SJSA1 (cell line): ENCODE data around the gene SALL2. TPM values are rescaled to one million over a fixed set of nuclear protein-coding genes. Genes with fewer than 3 reads are reported as not detected.

ENCODE experiments used
- DNase-seq, 2 experiments: peaks; one replicate each; pipeline ENCODE4 v3.0.0-alpha.2; 2015 to 2020; ENCODE audit warnings: low spot score in 2 of 2, low read depth in 1 of 2
- H3K27ac ChIP-seq: fragments of 250-450 bp; sonication (Bioruptor Pico); 2 replicates; pipeline ENCODE4 v1.5.1; 2020; ENCODE audit warnings: mild to moderate bottlenecking, moderate library complexity
- H3K27me3 ChIP-seq: fragments of 250-450 bp; sonication (Bioruptor Pico); replicated peaks from 2 replicates; pipeline ENCODE4 v1.5.1; 2020; ENCODE audit warnings: mild to moderate bottlenecking, moderate library complexity
- H3K36me3 ChIP-seq: fragments of 250-450 bp; sonication (Bioruptor Pico); 2 replicates; pipeline ENCODE4 v1.5.1; 2020; ENCODE audit warnings: mild to moderate bottlenecking
- H3K4me1 ChIP-seq: fragments of 250-450 bp; sonication (Bioruptor Pico); replicated peaks from 2 replicates; pipeline ENCODE4 v1.6.1; 2021; ENCODE audit warnings: mild to moderate bottlenecking
- H3K4me3 ChIP-seq: fragments of 250-450 bp; sonication (Bioruptor Pico); 2 replicates; pipeline ENCODE4 v1.5.1; 2020; ENCODE audit warnings: mild to moderate bottlenecking
- H3K9me3 ChIP-seq: fragments of 250-450 bp; sonication (Bioruptor Pico); replicated peaks from 2 replicates; pipeline ENCODE4 v1.5.1; 2020; ENCODE audit warnings: mild to moderate bottlenecking
- total RNA-seq: library from RNA; depleted of rRNA; stranded (reverse); fragments of >200 nt; shearing (Covaris generic); gene quantifications from 2 replicates; pipeline ENCODE4 v1.2.3, GENCODE V29; 2014; rRNA removed

SALL2 gene
- total RNA-seq, 1 experiment from 2014 or later = 0.21 TPM

DNA sequence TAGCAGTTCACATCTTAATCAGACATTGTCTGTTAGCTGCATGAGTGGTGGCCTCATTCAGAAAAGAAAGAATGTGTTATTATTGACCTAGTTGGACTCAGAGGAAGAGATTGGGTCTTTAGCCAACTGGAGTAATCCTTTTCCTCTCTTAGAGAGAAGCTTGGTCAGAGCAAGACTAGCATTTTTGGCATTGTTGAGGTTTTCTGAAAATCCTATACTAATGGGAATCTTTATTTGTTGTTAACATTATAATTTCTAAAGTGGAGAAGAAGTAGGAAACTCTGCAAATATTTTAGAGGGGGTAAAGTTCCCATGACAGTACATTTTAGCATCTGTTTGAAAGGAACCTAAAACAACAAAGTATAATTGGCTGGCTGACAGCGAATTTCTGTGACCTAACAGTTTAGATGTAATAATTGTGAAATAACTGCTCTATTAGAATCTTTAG, 39.5 kb downstream of the SALL2 start:
- Histone ChIP-seq H3K27me3 (no peaks in the 10 kb centered on the region), H3K36me3 (peaks cover 47% of the 10 kb centered on the region), H3K4me3 (no peak overlapping the region), H3K4me1 (0 out of 2 replicates have a peak, but pooled peaks cover 3% of the 10 kb centered on the region), H3K27ac (peak overlapping the region; percentile 59), H3K9me3 (no peaks in the 10 kb centered on the region)
- peak in 1 of 2 experiments; percentile 76 for DNase-seq

DNA sequence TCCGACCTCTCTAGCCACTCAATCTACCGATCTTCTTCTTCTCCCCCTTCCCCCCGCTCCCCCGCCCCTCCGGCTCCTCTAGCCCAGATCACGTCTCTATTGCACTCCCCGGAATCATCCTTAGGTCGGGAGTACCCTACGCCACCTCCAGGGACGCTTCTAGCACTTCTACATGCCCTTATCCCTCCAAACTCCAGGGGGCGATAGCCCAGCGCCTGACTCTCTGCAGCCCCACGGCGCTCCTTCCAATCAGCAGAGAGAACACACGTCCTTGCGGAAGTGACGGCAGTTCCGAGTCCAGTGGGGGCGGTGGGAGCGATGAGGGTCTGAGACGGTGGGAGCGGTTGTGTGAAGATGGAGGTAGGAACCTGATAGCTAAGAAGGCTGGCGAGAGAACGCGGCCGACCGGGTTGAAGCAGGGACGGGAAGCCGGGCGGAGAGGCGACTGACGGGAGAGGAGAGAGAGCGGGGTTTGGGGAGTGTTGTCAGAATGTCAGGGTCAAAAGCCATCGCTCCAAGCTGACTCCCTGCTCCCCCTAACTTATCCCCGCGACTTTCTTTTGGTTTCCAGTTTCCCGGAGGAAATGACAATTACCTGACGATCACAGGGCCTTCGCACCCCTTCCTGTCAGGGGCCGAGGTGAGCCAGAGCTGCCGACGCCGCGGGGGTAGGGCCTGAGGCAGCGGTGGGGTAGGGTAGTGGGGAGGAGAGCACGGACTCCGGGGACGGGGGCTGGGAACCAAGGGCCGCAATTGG, 49.0 kb downstream of the SALL2 start, which contains the start of the genes RAB2B and TOX4:
Gene RAB2B (minus strand): TSS at position 35 of the 757 bp plus-strand sequence. CDS start 87 bp downstream, outside the sequence.
Gene TOX4 (plus strand): TSS at position 271 of the 757 bp plus-strand sequence. CDS start 84 bp downstream, at position 355.
- peak within 1 kb of the TSS; percentile 64 for H3K4me3 ChIP-seq
- peak within 1 kb of the TSS; percentile 63 for H3K27ac ChIP-seq
- peak; percentile 91 to 95 for DNase-seq
- no peaks in the 10 kb centered on the region for H3K27me3 ChIP-seq
- peaks cover 7% of the 10 kb centered on the region; the same call in 1 of the 2 replicates for H3K4me1 ChIP-seq
- H3K36me3 ChIP-seq = peaks cover 19% of the 10 kb centered on the region
- no peaks in the 10 kb centered on the region for H3K9me3 ChIP-seq

GRCh38 chr14:21476523-21476924, 49.6 kb downstream of the SALL2 start:
- no peaks in the 10 kb centered on the region for H3K27me3 ChIP-seq
- no peak overlapping the region for H3K27ac ChIP-seq
- DNase-seq = peak in 1 of 2 experiments; percentile 73
- no peaks in the 10 kb centered on the region for H3K9me3 ChIP-seq
- H3K4me3 ChIP-seq = peak overlapping the region; percentile 64
- H3K36me3 ChIP-seq = peaks cover 19% of the 10 kb centered on the region
- peaks cover 7% of the 10 kb centered on the region; the same call in 1 of the 2 replicates for H3K4me1 ChIP-seq

GRCh38 chr14:21475767-21476522, 50.2 kb downstream of the SALL2 start:
- no peak for DNase-seq
- no peak overlapping the region for H3K27ac ChIP-seq
- H3K27me3 ChIP-seq = no peaks in the 10 kb centered on the region
- peaks cover 13% of the 10 kb centered on the region for H3K36me3 ChIP-seq
- H3K4me3 ChIP-seq = peak overlapping the region; percentile 64
- no peaks in the 10 kb centered on the region for H3K9me3 ChIP-seq
- peaks cover 7% of the 10 kb centered on the region; the same call in 1 of the 2 replicates for H3K4me1 ChIP-seq

Other genes with a start within 250 kb of the SALL2 start
- gene RPGRIP1, start 246.3 kb downstream of the SALL2 start, total RNA-seq = not detected in 2 replicates
- gene SUPT16H, start 142.3 kb downstream of the SALL2 start, total RNA-seq = 63.6 and 90.1 TPM in 2 replicates
- 23.7 and 41.0 TPM in 2 replicates for gene CHD8, start 70.2 kb downstream of the SALL2 start, total RNA-seq
- gene RAB2B, start 49.4 kb downstream of the SALL2 start, total RNA-seq = 15.4 and 28.3 TPM in 2 replicates
- 18.1 and 23.2 TPM in 2 replicates for gene TOX4, start 49.2 kb downstream of the SALL2 start, total RNA-seq
- 39.8 and 51.8 TPM in 2 replicates for gene METTL3, start 15.0 kb downstream of the SALL2 start, total RNA-seq
- gene OR10G3, start 53.7 kb upstream of the SALL2 start, total RNA-seq = not detected in 2 replicates
- not detected in 2 replicates for gene OR10G2, start 108.6 kb upstream of the SALL2 start, total RNA-seq
- gene OR4E2, start 127.5 kb upstream of the SALL2 start, total RNA-seq = not detected in 2 replicates
- not detected in 2 replicates for gene OR4E1, start 147.5 kb upstream of the SALL2 start, total RNA-seq